K562 (cell line): Measurements from ENCODE around the gene TSTD2. TPM values are rescaled to one million over a fixed set of nuclear protein-coding genes. Genes with fewer than 3 reads are reported as not detected.

ENCODE experiments used
- ATF1 ChIP-seq, 2 experiments: fragments of 450-650 bp in 1 of 2; IDR thresholded peaks; 2 replicates each; pipeline ENCODE4 v1.6.1; 2016; ENCODE audit warnings: missing compliant biosample characterization in 1 of 2, missing genetic modification characterization in 1 of 2
- CXXC5 ChIP-seq: fragments of 250-450 bp; sonication (Bioruptor Pico); IDR thresholded peaks from 2 replicates; pipeline ENCODE4 v1.8.0; 2022; ENCODE audit warnings: inconsistent platforms, mild to moderate bottlenecking, moderate library complexity
- ERF ChIP-seq: fragments of 450-650 bp; formaldehyde crosslinking; IDR thresholded peaks from 2 replicates; pipeline ENCODE4 v1.4.0; 2020; ENCODE audit warnings: mild to moderate bottlenecking, mixed read lengths
- GABPB2 ChIP-seq: fragments of 250-450 bp; sonication (Bioruptor Pico); conservative IDR thresholded peaks from 2 replicates; pipeline ENCODE4 v1.5.1; 2021; ENCODE audit warnings: mild to moderate bottlenecking
- MAFG ChIP-seq: fragments of 450-650 bp; conservative IDR thresholded peaks from 2 replicates; pipeline ENCODE4 v1.6.1; 2016; ENCODE audit warnings: missing genetic modification characterization, missing compliant biosample characterization
- PRPF4 ChIP-seq: fragments of 200-400 bp; formaldehyde crosslinking; IDR thresholded peaks from one replicate; pipeline ENCODE4 v1.6.1; 2017; ENCODE audit warnings: low read length, low read depth, mild to moderate bottlenecking; ENCODE audit not compliant: insufficient read depth, poor library complexity, severe bottlenecking
- PURB ChIP-seq: sonication (generic); formaldehyde crosslinking; IDR thresholded peaks from 2 replicates; pipeline ENCODE4 v1.9.0; 2021; ENCODE audit warnings: low read depth, mild to moderate bottlenecking, missing genetic modification reagents
- ZNF124 ChIP-seq: sonication (generic); formaldehyde crosslinking; IDR thresholded peaks from 2 replicates; pipeline ENCODE4 v1.8.1; 2022; ENCODE audit warnings: missing genetic modification reagents
- ZNF408 ChIP-seq: fragments of 250-450 bp; sonication (Bioruptor Pico); IDR thresholded peaks from 2 replicates; pipeline ENCODE4 v1.4.0; 2020; ENCODE audit warnings: low read depth, mild to moderate bottlenecking, moderate library complexity
- polyA plus RNA-seq, 8 experiments: library from polyadenylated mRNA; depleted of rRNA in 4 of 8; stranded (reverse) in 5 of 8; unstranded in 3 of 8; fragments of >200 nt; fragmentation: Nextera tagmentation in 2 of 8; fragmentation: Illumina TruSeq in 1 of 8; extraction: Ambion mirVana in 2 of 8; extraction: Trizol in 1 of 8; gene quantifications; 2 replicates each; pipeline versions ENCODE4 v1.2.1 to v1.2.3, GENCODE V29; 2011 to 2014; ENCODE audit warnings: inconsistent platforms in 1 of 8, missing spikeins in 1 of 8
- total RNA-seq, 7 experiments: library from RNA; depleted of rRNA in 6 of 7; stranded (reverse); fragments of >200 nt in 6 of 7; fragmentation: Illumina TruSeq in 2 of 7; extraction: Trizol in 2 of 7; gene quantifications; 2 replicates each; pipeline versions ENCODE4 v1.2.1 to v1.2.3, GENCODE V29; 2011 to 2021; ENCODE audit warnings: low replicate concordance in 1 of 7
- TF ChIP-seq, protein P1 (sequence below): fragments of 250-450 bp; sonication (Bioruptor Pico); IDR thresholded peaks from 2 replicates; pipeline ENCODE4 v1.5.0; 2020; ENCODE audit warnings: mild to moderate bottlenecking
- TF ChIP-seq, protein P2 (sequence below): fragments of 150-350 bp; conservative IDR thresholded peaks from 2 replicates; pipeline ENCODE4 v1.6.1; 2014; ENCODE audit warnings: low read length
- TF ChIP-seq, protein P3 (sequence below): fragments of 200-800 bp; sonication (Bioruptor generic); IDR thresholded peaks from 2 replicates; pipeline ENCODE4 v1.6.1; 2017; ENCODE audit warnings: missing genetic modification characterization, missing compliant biosample characterization
- TF ChIP-seq, protein P4 (sequence below), 2 experiments: fragments of 450-650 bp; IDR thresholded peaks; 2 replicates each; pipeline ENCODE4 v1.6.1; 2018; ENCODE audit warnings: mild to moderate bottlenecking in 2 of 2, low read depth in 1 of 2; ENCODE audit not compliant: partially characterized antibody in 2 of 2
- TF ChIP-seq, protein P5 (sequence below): fragments of 250-450 bp; sonication (Bioruptor Pico); IDR thresholded peaks from 2 replicates; pipeline ENCODE4 v1.8.0; 2021; ENCODE audit warnings: moderate library complexity, mild to moderate bottlenecking, inconsistent platforms
- TF ChIP-seq, protein P6 (sequence below): fragments of 250-450 bp; sonication (Bioruptor Pico); IDR thresholded peaks from 2 replicates; pipeline ENCODE4 v1.5.0; 2021

TSTD2 gene
- total and polyA plus RNA-seq, 9 of the 15 experiments (the other 6 are each of a cell fraction or from before 2014, with no cell fraction given) = 10.1 to 36.7 (median 19.0) TPM

DNA sequence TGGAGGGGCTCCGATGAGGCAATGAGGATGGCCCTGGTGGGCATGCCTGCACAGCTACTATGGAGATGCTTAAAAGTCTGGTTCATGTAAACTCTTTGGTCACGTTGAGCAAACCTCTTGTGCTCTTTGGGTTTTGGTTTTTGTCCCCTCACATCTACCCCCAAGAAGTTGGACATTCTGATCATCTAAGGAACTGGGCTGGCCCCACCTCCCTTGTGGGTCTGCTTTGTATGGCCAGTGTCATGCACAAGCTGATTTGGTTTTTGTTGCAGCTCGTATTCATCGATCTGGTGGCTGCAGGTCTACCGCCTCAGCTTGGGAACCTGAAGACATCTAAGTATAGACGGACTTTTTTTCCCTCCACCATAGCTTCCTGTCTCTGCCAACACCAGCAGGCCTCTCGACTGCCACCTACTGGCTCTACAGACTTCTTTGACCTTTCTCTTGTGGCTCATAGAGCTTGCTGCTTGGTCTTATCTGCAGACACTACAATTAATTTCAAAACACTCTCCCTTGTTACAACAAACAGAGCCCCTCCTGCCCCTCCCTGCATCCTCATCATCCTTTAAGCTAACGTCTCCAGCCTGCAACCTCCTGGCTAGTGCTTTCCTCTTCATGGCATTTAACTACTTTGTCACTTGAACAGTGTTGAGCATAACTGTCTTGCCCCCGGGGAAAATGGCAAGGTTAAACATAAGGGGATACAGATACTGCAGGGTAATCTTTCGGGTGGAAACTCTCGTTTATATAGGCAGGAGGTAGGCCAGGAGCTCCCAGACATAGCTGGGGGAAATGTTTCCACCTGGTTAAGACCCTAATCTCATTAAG lies 34.5 kb downstream of the TSTD2 start (continued):
- TF ChIP-seq ERF (no peak), ZNF124 (no peak), PRPF4 (no peak), ZNF408 (CRISPR knock-in tag) (no peak), PURB (CRISPR knock-in tag) (no peak), ATF1 (CRISPR knock-in tag; IDR thresholded peaks at IDR 0.05) (no peak), ATF1 (tag; IDR thresholded peaks at IDR 0.05) (no peak), MAFG (tag) (no peak), GABPB2 (no peak), CXXC5 (CRISPR knock-in tag) (no peak)
- TF ChIP-seq, protein P1, sequence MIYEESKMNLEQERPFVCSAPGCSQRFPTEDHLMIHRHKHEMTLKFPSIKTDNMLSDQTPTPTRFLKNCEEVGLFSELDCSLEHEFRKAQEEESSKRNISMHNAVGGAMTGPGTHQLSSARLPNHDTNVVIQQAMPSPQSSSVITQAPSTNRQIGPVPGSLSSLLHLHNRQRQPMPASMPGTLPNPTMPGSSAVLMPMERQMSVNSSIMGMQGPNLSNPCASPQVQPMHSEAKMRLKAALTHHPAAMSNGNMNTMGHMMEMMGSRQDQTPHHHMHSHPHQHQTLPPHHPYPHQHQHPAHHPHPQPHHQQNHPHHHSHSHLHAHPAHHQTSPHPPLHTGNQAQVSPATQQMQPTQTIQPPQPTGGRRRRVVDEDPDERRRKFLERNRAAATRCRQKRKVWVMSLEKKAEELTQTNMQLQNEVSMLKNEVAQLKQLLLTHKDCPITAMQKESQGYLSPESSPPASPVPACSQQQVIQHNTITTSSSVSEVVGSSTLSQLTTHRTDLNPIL (CRISPR knock-in tag) = no peak
- TF ChIP-seq, protein P2, sequence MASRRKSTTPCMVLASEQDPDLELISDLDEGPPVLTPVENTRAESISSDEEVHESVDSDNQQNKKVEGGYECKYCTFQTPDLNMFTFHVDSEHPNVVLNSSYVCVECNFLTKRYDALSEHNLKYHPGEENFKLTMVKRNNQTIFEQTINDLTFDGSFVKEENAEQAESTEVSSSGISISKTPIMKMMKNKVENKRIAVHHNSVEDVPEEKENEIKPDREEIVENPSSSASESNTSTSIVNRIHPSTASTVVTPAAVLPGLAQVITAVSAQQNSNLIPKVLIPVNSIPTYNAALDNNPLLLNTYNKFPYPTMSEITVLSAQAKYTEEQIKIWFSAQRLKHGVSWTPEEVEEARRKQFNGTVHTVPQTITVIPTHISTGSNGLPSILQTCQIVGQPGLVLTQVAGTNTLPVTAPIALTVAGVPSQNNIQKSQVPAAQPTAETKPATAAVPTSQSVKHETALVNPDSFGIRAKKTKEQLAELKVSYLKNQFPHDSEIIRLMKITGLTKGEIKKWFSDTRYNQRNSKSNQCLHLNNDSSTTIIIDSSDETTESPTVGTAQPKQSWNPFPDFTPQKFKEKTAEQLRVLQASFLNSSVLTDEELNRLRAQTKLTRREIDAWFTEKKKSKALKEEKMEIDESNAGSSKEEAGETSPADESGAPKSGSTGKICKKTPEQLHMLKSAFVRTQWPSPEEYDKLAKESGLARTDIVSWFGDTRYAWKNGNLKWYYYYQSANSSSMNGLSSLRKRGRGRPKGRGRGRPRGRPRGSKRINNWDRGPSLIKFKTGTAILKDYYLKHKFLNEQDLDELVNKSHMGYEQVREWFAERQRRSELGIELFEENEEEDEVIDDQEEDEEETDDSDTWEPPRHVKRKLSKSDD = no peak
- TF ChIP-seq, protein P3, sequence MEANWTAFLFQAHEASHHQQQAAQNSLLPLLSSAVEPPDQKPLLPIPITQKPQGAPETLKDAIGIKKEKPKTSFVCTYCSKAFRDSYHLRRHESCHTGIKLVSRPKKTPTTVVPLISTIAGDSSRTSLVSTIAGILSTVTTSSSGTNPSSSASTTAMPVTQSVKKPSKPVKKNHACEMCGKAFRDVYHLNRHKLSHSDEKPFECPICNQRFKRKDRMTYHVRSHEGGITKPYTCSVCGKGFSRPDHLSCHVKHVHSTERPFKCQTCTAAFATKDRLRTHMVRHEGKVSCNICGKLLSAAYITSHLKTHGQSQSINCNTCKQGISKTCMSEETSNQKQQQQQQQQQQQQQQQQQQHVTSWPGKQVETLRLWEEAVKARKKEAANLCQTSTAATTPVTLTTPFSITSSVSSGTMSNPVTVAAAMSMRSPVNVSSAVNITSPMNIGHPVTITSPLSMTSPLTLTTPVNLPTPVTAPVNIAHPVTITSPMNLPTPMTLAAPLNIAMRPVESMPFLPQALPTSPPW = peak; percentile 36; the same call in 1 of the 2 replicates
- TF ChIP-seq, protein P4, sequence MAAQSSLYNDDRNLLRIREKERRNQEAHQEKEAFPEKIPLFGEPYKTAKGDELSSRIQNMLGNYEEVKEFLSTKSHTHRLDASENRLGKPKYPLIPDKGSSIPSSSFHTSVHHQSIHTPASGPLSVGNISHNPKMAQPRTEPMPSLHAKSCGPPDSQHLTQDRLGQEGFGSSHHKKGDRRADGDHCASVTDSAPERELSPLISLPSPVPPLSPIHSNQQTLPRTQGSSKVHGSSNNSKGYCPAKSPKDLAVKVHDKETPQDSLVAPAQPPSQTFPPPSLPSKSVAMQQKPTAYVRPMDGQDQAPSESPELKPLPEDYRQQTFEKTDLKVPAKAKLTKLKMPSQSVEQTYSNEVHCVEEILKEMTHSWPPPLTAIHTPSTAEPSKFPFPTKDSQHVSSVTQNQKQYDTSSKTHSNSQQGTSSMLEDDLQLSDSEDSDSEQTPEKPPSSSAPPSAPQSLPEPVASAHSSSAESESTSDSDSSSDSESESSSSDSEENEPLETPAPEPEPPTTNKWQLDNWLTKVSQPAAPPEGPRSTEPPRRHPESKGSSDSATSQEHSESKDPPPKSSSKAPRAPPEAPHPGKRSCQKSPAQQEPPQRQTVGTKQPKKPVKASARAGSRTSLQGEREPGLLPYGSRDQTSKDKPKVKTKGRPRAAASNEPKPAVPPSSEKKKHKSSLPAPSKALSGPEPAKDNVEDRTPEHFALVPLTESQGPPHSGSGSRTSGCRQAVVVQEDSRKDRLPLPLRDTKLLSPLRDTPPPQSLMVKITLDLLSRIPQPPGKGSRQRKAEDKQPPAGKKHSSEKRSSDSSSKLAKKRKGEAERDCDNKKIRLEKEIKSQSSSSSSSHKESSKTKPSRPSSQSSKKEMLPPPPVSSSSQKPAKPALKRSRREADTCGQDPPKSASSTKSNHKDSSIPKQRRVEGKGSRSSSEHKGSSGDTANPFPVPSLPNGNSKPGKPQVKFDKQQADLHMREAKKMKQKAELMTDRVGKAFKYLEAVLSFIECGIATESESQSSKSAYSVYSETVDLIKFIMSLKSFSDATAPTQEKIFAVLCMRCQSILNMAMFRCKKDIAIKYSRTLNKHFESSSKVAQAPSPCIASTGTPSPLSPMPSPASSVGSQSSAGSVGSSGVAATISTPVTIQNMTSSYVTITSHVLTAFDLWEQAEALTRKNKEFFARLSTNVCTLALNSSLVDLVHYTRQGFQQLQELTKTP (IDR thresholded peaks at IDR 0.05; ENCODE audit: low read depth in 1 of 2, partially characterized antibody in 2 of 2) = no peak
- TF ChIP-seq, protein P5, sequence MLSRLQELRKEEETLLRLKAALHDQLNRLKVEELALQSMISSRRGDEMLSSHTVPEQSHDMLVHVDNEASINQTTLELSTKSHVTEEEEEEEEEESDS (CRISPR knock-in tag) = no peak
- TF ChIP-seq, protein P6, sequence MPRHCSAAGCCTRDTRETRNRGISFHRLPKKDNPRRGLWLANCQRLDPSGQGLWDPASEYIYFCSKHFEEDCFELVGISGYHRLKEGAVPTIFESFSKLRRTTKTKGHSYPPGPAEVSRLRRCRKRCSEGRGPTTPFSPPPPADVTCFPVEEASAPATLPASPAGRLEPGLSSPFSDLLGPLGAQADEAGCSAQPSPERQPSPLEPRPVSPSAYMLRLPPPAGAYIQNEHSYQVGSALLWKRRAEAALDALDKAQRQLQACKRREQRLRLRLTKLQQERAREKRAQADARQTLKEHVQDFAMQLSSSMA (CRISPR knock-in tag) = 0 out of 2 replicates have a peak, but pooled peaks have one; percentile 44
